ENCODE data around the gene TAS1R1.

Gene TAS1R1

GRCh38 chr1:6587261-6588005 lies 32.3 kb downstream of the TAS1R1 start:
- TF ChIP-seq CTCF (IDR thresholded peaks at IDR 0.05; ENCODE audit: control insufficient read depth, insufficient read depth, low read depth, low read length, missing control alignments) = no peak
- no peak overlapping the region for H3K4me3 ChIP-seq (ENCODE audit: control insufficient read depth, low read depth, low read length)
- no peak for DNase-seq (ENCODE audit: low read depth)

- DNase-seq (ENCODE audit: low read depth) = no peak
- no peak for TF ChIP-seq CTCF (IDR thresholded peaks at IDR 0.05; ENCODE audit: control insufficient read depth, insufficient read depth, low read depth, low read length, missing control alignments)
Observed at GRCh38 chr1:6588128-6588892, 33.2 kb downstream of the TAS1R1 start.

GRCh38 chr1:6588893-6589520 lies 33.9 kb downstream of the TAS1R1 start:
- no peak overlapping the region for H3K4me3 ChIP-seq (ENCODE audit: control insufficient read depth, low read depth, low read length)
- no peak for DNase-seq (ENCODE audit: low read depth)
- no peak for TF ChIP-seq CTCF (IDR thresholded peaks at IDR 0.05; ENCODE audit: control insufficient read depth, insufficient read depth, low read depth, low read length, missing control alignments)

More at GRCh38 chr1:6588128-6588892, 33.2 kb downstream of the TAS1R1 start:
- no peak overlapping the region for H3K4me3 ChIP-seq (ENCODE audit: control insufficient read depth, low read depth, low read length)

- no peak for DNase-seq (ENCODE audit: low read depth)
Observed at GRCh38 chr1:6590046-6590445, 34.9 kb downstream of the TAS1R1 start.

GRCh38 chr1:6591222-6591621 lies 36.1 kb downstream of the TAS1R1 start:
- DNase-seq (ENCODE audit: low read depth) = no peak
- TF ChIP-seq CTCF (IDR thresholded peaks at IDR 0.05; ENCODE audit: control insufficient read depth, insufficient read depth, low read depth, low read length, missing control alignments) = no peak
- no peak overlapping the region for H3K4me3 ChIP-seq (ENCODE audit: control insufficient read depth, low read depth, low read length)

More at GRCh38 chr1:6590046-6590445, 34.9 kb downstream of the TAS1R1 start:
- no peak for TF ChIP-seq CTCF (IDR thresholded peaks at IDR 0.05; ENCODE audit: control insufficient read depth, insufficient read depth, low read depth, low read length, missing control alignments)
- no peak overlapping the region for H3K4me3 ChIP-seq (ENCODE audit: control insufficient read depth, low read depth, low read length)

- no peak for TF ChIP-seq CTCF (IDR thresholded peaks at IDR 0.05; ENCODE audit: control insufficient read depth, insufficient read depth, low read depth, low read length, missing control alignments)
- no peak overlapping the region for H3K4me3 ChIP-seq (ENCODE audit: control insufficient read depth, low read depth, low read length)
- DNase-seq (ENCODE audit: low read depth) = no peak
Observed at GRCh38 chr1:6591644-6592043, 36.5 kb downstream of the TAS1R1 start.
